Activated effector memory CD4-positive, alpha-beta T cell treated with anti-CD3 and anti-CD28 coated beads, Interleukin-2, amount 50 U/mL, for 16 hours (primary cell): Measurements from ENCODE around the gene CC2D1A.

Source experiments
- DNase-seq: peaks from one replicate; pipeline ENCODE4 v3.0.0-alpha.2; 2020

The CC2D1A gene

GRCh38 chr19:13880059-13881043 lies 25.6 kb upstream of the CC2D1A start:
- DNase-seq, result peak; percentile 99

- DNase-seq, result peak; percentile 70
These were observed 24.7 kb upstream of the CC2D1A start for GRCh38 chr19:13881251-13881691.

- peak; percentile 72 for DNase-seq
These were observed 24.1 kb upstream of the CC2D1A start for GRCh38 chr19:13881692-13882418.

- no peak for DNase-seq
These were observed 23.6 kb upstream of the CC2D1A start for GRCh38 chr19:13882419-13882795.

GRCh38 chr19:13882836-13883235 lies 23.2 kb upstream of the CC2D1A start:
- no peak for DNase-seq

GRCh38 chr19:13883516-13884064 lies 22.4 kb upstream of the CC2D1A start:
- DNase-seq, result no peak

GRCh38 chr19:13884726-13885591 lies 21.0 kb upstream of the CC2D1A start:
- no peak for DNase-seq

GRCh38 chr19:13885826-13886365 lies 20.1 kb upstream of the CC2D1A start:
- no peak for DNase-seq

GRCh38 chr19:13887018-13887436 lies 19.0 kb upstream of the CC2D1A start:
- no peak for DNase-seq

GRCh38 chr19:13887517-13887916 lies 18.5 kb upstream of the CC2D1A start:
- DNase-seq, result no peak

- no peak for DNase-seq
These were observed 17.7 kb upstream of the CC2D1A start for GRCh38 chr19:13888281-13888680.

GRCh38 chr19:13890136-13890535 lies 15.9 kb upstream of the CC2D1A start:
- no peak for DNase-seq

- DNase-seq, result no peak
These were observed 13.1 kb upstream of the CC2D1A start for GRCh38 chr19:13892870-13893269.

GRCh38 chr19:13894552-13894951 lies 11.4 kb upstream of the CC2D1A start:
- no peak for DNase-seq

- DNase-seq, result no peak
These were observed 9.8 kb upstream of the CC2D1A start for GRCh38 chr19:13896227-13896626.

GRCh38 chr19:13899393-13899792 lies 6.6 kb upstream of the CC2D1A start:
- no peak for DNase-seq

GRCh38 chr19:13899912-13900584 lies 6.0 kb upstream of the CC2D1A start:
- no peak for DNase-seq

GRCh38 chr19:13902993-13903555 lies 2.9 kb upstream of the CC2D1A start:
- peak; percentile 66 for DNase-seq

GRCh38 chr19:13906521-13906904 lies 512 bp downstream of the CC2D1A start:
- DNase-seq, result peak; percentile 75

- no peak for DNase-seq
These were observed 909 bp downstream of the CC2D1A start for GRCh38 chr19:13906910-13907309.

GRCh38 chr19:13908674-13909073 lies 2.7 kb downstream of the CC2D1A start:
- DNase-seq, result no peak
